ENCODE measurements around the gene CRYBB1.

DNA sequence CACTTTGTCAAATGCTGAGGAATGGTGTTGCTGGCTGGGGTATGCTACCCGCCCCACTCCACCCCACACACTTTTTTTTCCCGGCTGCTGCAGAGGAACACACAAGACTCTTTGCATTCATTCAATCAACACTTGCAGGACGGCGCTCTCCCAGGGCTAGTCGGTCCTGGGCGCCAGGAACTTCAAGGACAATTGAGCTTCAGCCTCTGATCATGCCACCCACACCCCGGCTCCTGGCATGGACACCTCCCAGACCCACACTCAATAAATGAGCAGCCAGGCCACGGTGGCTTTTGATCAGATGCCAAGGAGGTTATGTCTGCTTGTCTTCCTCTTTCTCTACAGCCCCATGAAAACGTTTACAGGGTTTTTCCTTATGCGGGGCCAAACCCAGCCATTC, 47.7 kb downstream of the CRYBB1 start:
- TF ChIP-seq, protein P1, sequence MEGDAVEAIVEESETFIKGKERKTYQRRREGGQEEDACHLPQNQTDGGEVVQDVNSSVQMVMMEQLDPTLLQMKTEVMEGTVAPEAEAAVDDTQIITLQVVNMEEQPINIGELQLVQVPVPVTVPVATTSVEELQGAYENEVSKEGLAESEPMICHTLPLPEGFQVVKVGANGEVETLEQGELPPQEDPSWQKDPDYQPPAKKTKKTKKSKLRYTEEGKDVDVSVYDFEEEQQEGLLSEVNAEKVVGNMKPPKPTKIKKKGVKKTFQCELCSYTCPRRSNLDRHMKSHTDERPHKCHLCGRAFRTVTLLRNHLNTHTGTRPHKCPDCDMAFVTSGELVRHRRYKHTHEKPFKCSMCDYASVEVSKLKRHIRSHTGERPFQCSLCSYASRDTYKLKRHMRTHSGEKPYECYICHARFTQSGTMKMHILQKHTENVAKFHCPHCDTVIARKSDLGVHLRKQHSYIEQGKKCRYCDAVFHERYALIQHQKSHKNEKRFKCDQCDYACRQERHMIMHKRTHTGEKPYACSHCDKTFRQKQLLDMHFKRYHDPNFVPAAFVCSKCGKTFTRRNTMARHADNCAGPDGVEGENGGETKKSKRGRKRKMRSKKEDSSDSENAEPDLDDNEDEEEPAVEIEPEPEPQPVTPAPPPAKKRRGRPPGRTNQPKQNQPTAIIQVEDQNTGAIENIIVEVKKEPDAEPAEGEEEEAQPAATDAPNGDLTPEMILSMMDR (IDR thresholded peaks at IDR 0.05): no peak
- TF ChIP-seq POLR2A (IDR thresholded peaks at IDR 0.05): no peak
